ENCODE measurements around the gene OPRD1.

The OPRD1 gene

GRCh38 chr1:28800324-28800723, 11.6 kb upstream of the OPRD1 start:
- no peak overlapping the region for H3K4me3 ChIP-seq (ENCODE audit: low read depth, low read length)
- in situ Hi-C loops (cut with HindIII; ENCODE audit: low sequenced_read_pairs), result no loop called here
- no peak for TF ChIP-seq CTCF (IDR thresholded peaks at IDR 0.05; ENCODE audit: low read depth, low read length)
- DNase-seq (ENCODE audit: low read depth, low spot score), result no peak

GRCh38 chr1:28801461-28801860, 10.5 kb upstream of the OPRD1 start:
- DNase-seq (ENCODE audit: low read depth, low spot score), result no peak
- TF ChIP-seq CTCF (IDR thresholded peaks at IDR 0.05; ENCODE audit: low read depth, low read length), result no peak
- in situ Hi-C loops (cut with HindIII; ENCODE audit: low sequenced_read_pairs), result no loop called here
- no peak overlapping the region for H3K4me3 ChIP-seq (ENCODE audit: low read depth, low read length)

GRCh38 chr1:28803051-28803450, 8.9 kb upstream of the OPRD1 start:
- in situ Hi-C loops (cut with HindIII; ENCODE audit: low sequenced_read_pairs), result no loop called here
- no peak for DNase-seq (ENCODE audit: low read depth, low spot score)
- TF ChIP-seq CTCF (IDR thresholded peaks at IDR 0.05; ENCODE audit: low read depth, low read length), result no peak
- no peak overlapping the region for H3K4me3 ChIP-seq (ENCODE audit: low read depth, low read length)

- TF ChIP-seq CTCF (IDR thresholded peaks at IDR 0.05; ENCODE audit: low read depth, low read length), result no peak
- in situ Hi-C loops (cut with HindIII; ENCODE audit: low sequenced_read_pairs), result no loop called here
- H3K4me3 ChIP-seq (ENCODE audit: low read depth, low read length), result no peak overlapping the region
- no peak for DNase-seq (ENCODE audit: low read depth, low spot score)
These were observed 8.3 kb upstream of the OPRD1 start for GRCh38 chr1:28803662-28804061.

- TF ChIP-seq CTCF (IDR thresholded peaks at IDR 0.05; ENCODE audit: low read depth, low read length), result no peak
- in situ Hi-C loops (cut with HindIII; ENCODE audit: low sequenced_read_pairs), result no loop called here
- no peak overlapping the region for H3K4me3 ChIP-seq (ENCODE audit: low read depth, low read length)
- no peak for DNase-seq (ENCODE audit: low read depth, low spot score)
These were observed 7.9 kb upstream of the OPRD1 start for GRCh38 chr1:28804071-28804470.

GRCh38 chr1:28807046-28807445, 4.9 kb upstream of the OPRD1 start:
- no peak for TF ChIP-seq CTCF (IDR thresholded peaks at IDR 0.05; ENCODE audit: low read depth, low read length)
- H3K4me3 ChIP-seq (ENCODE audit: low read depth, low read length), result no peak overlapping the region
- in situ Hi-C loops (cut with HindIII; ENCODE audit: low sequenced_read_pairs), result no loop called here
- DNase-seq (ENCODE audit: low read depth, low spot score), result no peak

- in situ Hi-C loops (cut with HindIII; ENCODE audit: low sequenced_read_pairs), result no loop called here
- H3K4me3 ChIP-seq (ENCODE audit: low read depth, low read length), result no peak overlapping the region
- TF ChIP-seq CTCF (IDR thresholded peaks at IDR 0.05; ENCODE audit: low read depth, low read length), result no peak
- no peak for DNase-seq (ENCODE audit: low read depth, low spot score)
These were observed 4.0 kb upstream of the OPRD1 start for GRCh38 chr1:28807986-28808385.
